CD14-positive monocyte (primary cell): ENCODE results near the gene COL4A2. TPM values are rescaled to one million over a fixed set of nuclear protein-coding genes. Genes with fewer than 3 reads are reported as not detected.

Experiments
- DNase-seq, 3 donors: peaks; one replicate each; pipeline ENCODE4 v3.0.0-alpha.2; 2011 to 2022
- H2AFZ ChIP-seq: 2 replicates; pipeline ENCODE4 v1.6.0; 2012; ENCODE audit warnings: mild to moderate bottlenecking, low read depth, low read length, inconsistent platforms; ENCODE audit not compliant: insufficient read depth, poor library complexity, severe bottlenecking
- H3K27ac ChIP-seq, 2 donors: 1 replicate in 1 of 2; 2 replicates in 1 of 2; pipeline ENCODE4 v1.5.1; 2012 to 2013; ENCODE audit warnings: low read length in 2 of 2, control low read depth in 1 of 2, inconsistent platforms in 1 of 2, low read depth in 1 of 2, mild to moderate bottlenecking in 1 of 2
- H3K27me3 ChIP-seq, 2 donors: one replicate each; pipeline versions ENCODE4 v1.6.0 to v1.6.1; 2011 to 2013; ENCODE audit warnings: low read length in 2 of 2; ENCODE audit not compliant: control insufficient read depth in 2 of 2, insufficient read depth in 2 of 2
- H3K36me3 ChIP-seq, 2 donors: replicated peaks in 1 of 2; 1 replicate in 1 of 2; 2 replicates in 1 of 2; pipeline versions ENCODE4 v1.5.1 to v1.6.1; 2012 to 2013; ENCODE audit warnings: low read length in 2 of 2, control low read depth in 1 of 2, inconsistent platforms in 1 of 2, mild to moderate bottlenecking in 1 of 2; ENCODE audit not compliant: insufficient read depth in 2 of 2, control insufficient read depth in 1 of 2
- H3K4me1 ChIP-seq, 2 donors: 1 replicate in 1 of 2; 2 replicates in 1 of 2; pipeline versions ENCODE4 v1.5.1 to v1.6.1; 2012 to 2013; ENCODE audit warnings: low read length in 2 of 2, control low read depth in 1 of 2, inconsistent platforms in 1 of 2, mild to moderate bottlenecking in 1 of 2, moderate library complexity in 1 of 2; ENCODE audit not compliant: insufficient read depth in 2 of 2, control insufficient read depth in 1 of 2
- H3K4me2 ChIP-seq: replicated peaks from 2 replicates; pipeline ENCODE3; 2012; ENCODE audit warnings: low read length, moderate library complexity, mild to moderate bottlenecking; ENCODE audit not compliant: poor library complexity, severe bottlenecking; ENCODE audit errors: extremely low read depth
- H3K4me3 ChIP-seq, 3 experiments: fragments of 200-600 bp in 1 of 3; sonication (generic) in 1 of 3; replicated peaks in 1 of 3; 1 replicate in 2 of 3; 2 replicates in 1 of 3; pipeline ENCODE4 v1.5.1; 2011 to 2013; ENCODE audit warnings: low read length in 3 of 3, mild to moderate bottlenecking in 3 of 3, control low read depth in 2 of 3, low read depth in 2 of 3, inconsistent platforms in 1 of 3, moderate library complexity in 1 of 3
- H3K79me2 ChIP-seq: 2 replicates; pipeline ENCODE4 v1.6.0; 2012; ENCODE audit warnings: mild to moderate bottlenecking, control low read depth, inconsistent platforms, low read length, moderate library complexity; ENCODE audit not compliant: insufficient read depth
- H3K9ac ChIP-seq: 2 replicates; pipeline ENCODE4 v1.6.0; 2017; ENCODE audit warnings: low read length, mild to moderate bottlenecking; ENCODE audit not compliant: insufficient read depth, poor library complexity, severe bottlenecking
- H3K9me3 ChIP-seq, 2 donors: replicated peaks in 1 of 2; 1 replicate in 1 of 2; 2 replicates in 1 of 2; pipeline versions ENCODE4 v1.5.1 to v1.6.1; 2012 to 2013; ENCODE audit warnings: low read length in 2 of 2, control low read depth in 1 of 2; ENCODE audit not compliant: control insufficient read depth in 1 of 2, insufficient read depth in 1 of 2
- H4K20me1 ChIP-seq: 2 replicates; pipeline ENCODE4 v1.6.0; 2012; ENCODE audit warnings: mild to moderate bottlenecking, low read length, control low read depth, moderate library complexity; ENCODE audit not compliant: insufficient read depth
- H3K27ac Mint-ChIP-seq, 7 donors: one replicate each; pipeline ENCODE4 v1.8.0; 2020; ENCODE audit warnings: mild to moderate bottlenecking in 7 of 7, mixed read lengths in 7 of 7, moderate library complexity in 6 of 7, inconsistent platforms in 2 of 7
- H3K27me3 Mint-ChIP-seq, 3 donors: one replicate each; pipeline ENCODE4 v1.8.0; 2021 to 2022; ENCODE audit warnings: low read depth in 3 of 3, mild to moderate bottlenecking in 3 of 3, mixed read lengths in 3 of 3, moderate library complexity in 3 of 3, inconsistent platforms in 1 of 3
- H3K36me3 Mint-ChIP-seq, 2 donors: one replicate each; pipeline ENCODE4 v1.8.0; 2020; ENCODE audit warnings: mixed read lengths in 2 of 2, inconsistent platforms in 1 of 2, mild to moderate bottlenecking in 1 of 2
- H3K4me1 Mint-ChIP-seq: one replicate; pipeline ENCODE4 v1.8.0; 2020; ENCODE audit warnings: mild to moderate bottlenecking, mixed read lengths
- H3K4me3 Mint-ChIP-seq, 2 donors: one replicate each; pipeline ENCODE4 v1.8.0; 2020; ENCODE audit warnings: mild to moderate bottlenecking in 2 of 2, mixed read lengths in 2 of 2, moderate library complexity in 1 of 2
- H3K9me3 Mint-ChIP-seq, 7 donors: one replicate each; pipeline ENCODE4 v1.8.0; 2020 to 2022; ENCODE audit warnings: mixed read lengths in 7 of 7, mild to moderate bottlenecking in 6 of 7, moderate library complexity in 6 of 7, inconsistent platforms in 2 of 7
- CTCF ChIP-seq: fragments of 200-600 bp; IDR thresholded peaks from one replicate; pipeline ENCODE4 v1.8.0; 2022; ENCODE audit warnings: antibody characterized with exemption, mild to moderate bottlenecking
- WGBS: methylation state at CpG from one replicate; pipeline ENCODE4 v1.1.5; 2013; ENCODE audit warnings: missing lambda C conversion rate; ENCODE audit not compliant: insufficient coverage; 5-methylcytosine and 5-hydroxymethylcytosine counted together
- intact Hi-C, 2 donors: fragments of 100-400 bp; cut with micrococcal nuclease; formaldehyde crosslinking; loops; one replicate each; pipeline versions ENCODE4 v1.15.0 to v1.15.1; 2023
- polyA plus RNA-seq, 3 donors: library from polyadenylated mRNA; depleted of rRNA in 1 of 3; unstranded in 2 of 3; stranded (reverse) in 1 of 3; fragments of 300-500 nt in 2 of 3; fragments of >200 nt in 1 of 3; fragmentation: Illumina TruSeq in 2 of 3; gene quantifications; 1 replicate in 2 of 3; 2 replicates in 1 of 3; pipeline ENCODE4 v1.2.3, GENCODE V29; 2012 to 2021

Gene COL4A2
- polyA plus RNA-seq, 3 donors = not detected

GRCh38 chr13:110425444-110425780, 118.3 kb downstream of the COL4A2 start:
- Histone ChIP-seq H3K79me2 (no peaks in the 10 kb centered on the region), H2AFZ (no peak overlapping the region), H4K20me1 (no peaks in the 10 kb centered on the region), H3K4me1 (no peaks in the 10 kb centered on the region), H3K4me3 (no peak overlapping the region), H3K9me3 (peaks cover 0 to 6% of the 10 kb centered on the region in 2 donors), H3K4me2 (no peak overlapping the region), H3K27me3 (peaks cover 46 to 48% of the 10 kb centered on the region in 2 donors), H3K9ac (no peak overlapping the region), H3K27ac (no peak overlapping the region), H3K36me3 (no peaks in the 10 kb centered on the region)
- TF ChIP-seq CTCF = no peak
- Mint-ChIP-seq H3K4me3 (peak overlapping the region in 1 of 2 donors; percentile 0), H3K36me3 (no peaks in the 10 kb centered on the region), H3K9me3 (no peaks in the 10 kb centered on the region), H3K27ac (no peak overlapping the region), H3K4me1 (no peaks in the 10 kb centered on the region), H3K27me3 (peaks cover 52 to 72% (median 57%) of the 10 kb centered on the region in 3 donors)
- 38% methylated on average over 4 of the region's 8 CpGs for WGBS
- intact Hi-C loops = no loop called here
- DNase-seq = no peak

DNA sequence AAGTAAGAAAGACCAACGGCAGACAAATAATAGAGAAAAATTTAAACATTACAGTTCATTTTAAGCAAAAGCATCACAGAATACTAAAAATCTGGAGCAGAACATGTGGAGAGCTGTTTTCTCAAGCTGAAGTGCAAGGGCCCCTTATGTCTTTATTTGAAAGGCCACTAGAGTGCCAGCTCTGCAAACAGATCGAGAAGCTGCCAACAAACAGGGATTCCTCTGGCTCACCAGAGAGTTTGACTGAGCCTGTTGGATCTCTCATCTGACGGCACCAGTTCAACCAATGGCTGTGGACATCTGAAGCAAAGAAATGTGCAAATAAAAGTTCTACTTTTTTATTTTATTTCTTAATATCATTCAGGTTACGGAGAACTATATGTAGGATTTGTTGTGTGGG, 119.7 kb downstream of the COL4A2 start:
- H3K4me1 Mint-ChIP-seq = no peaks in the 10 kb centered on the region
- no peaks in the 10 kb centered on the region for H3K36me3 ChIP-seq
- H3K27ac ChIP-seq = no peak overlapping the region
- H3K9ac ChIP-seq = no peak overlapping the region
- H3K4me3 ChIP-seq = no peak overlapping the region
- H3K9me3 Mint-ChIP-seq = peaks cover 0 to 1% (median 0%) of the 10 kb centered on the region in 7 donors
- H3K36me3 Mint-ChIP-seq = no peaks in the 10 kb centered on the region
- H3K27me3 ChIP-seq = peaks cover 35% of the 10 kb centered on the region in 2 donors
- no peaks in the 10 kb centered on the region for H3K9me3 ChIP-seq
- H3K27ac Mint-ChIP-seq = no peak overlapping the region
- WGBS = 85% methylated on average over 1 of the region's 4 CpGs
- H3K79me2 ChIP-seq = no peaks in the 10 kb centered on the region
- no peaks in the 10 kb centered on the region for H4K20me1 ChIP-seq
- peaks cover 45 to 65% (median 46%) of the 10 kb centered on the region in 3 donors for H3K27me3 Mint-ChIP-seq
- no peaks in the 10 kb centered on the region for H3K4me1 ChIP-seq
- intact Hi-C loops = no loop called here
- DNase-seq = no peak
- no peak overlapping the region for H2AFZ ChIP-seq
- H3K4me3 Mint-ChIP-seq = no peak overlapping the region
- TF ChIP-seq CTCF = no peak
- no peak overlapping the region for H3K4me2 ChIP-seq
